A673 (cell line): ENCODE results near the gene ZNF778.

Source experiments
- EZH2 ChIP-seq: fragments of 200-600 bp; sonication (generic); IDR thresholded peaks from 2 replicates; pipeline ENCODE4 v1.6.1; 2017; ENCODE audit warnings: borderline replicate concordance, low read depth, mild to moderate bottlenecking, mixed read lengths, antibody characterized with exemption, low read length; ENCODE audit not compliant: poor library complexity, severe bottlenecking
- TF ChIP-seq, protein P1 (sequence below): fragments of 300-800, 200-600 bp; sonication (generic); conservative IDR thresholded peaks from 2 replicates; pipeline ENCODE4 v1.5.1; 2017; ENCODE audit warnings: low read depth, mild to moderate bottlenecking, antibody characterized with exemption, low read length, moderate library complexity, mixed read lengths

GRCh38 chr16:89197633-89198416, 19.7 kb upstream of the ZNF778 start:
- TF ChIP-seq, protein P1, sequence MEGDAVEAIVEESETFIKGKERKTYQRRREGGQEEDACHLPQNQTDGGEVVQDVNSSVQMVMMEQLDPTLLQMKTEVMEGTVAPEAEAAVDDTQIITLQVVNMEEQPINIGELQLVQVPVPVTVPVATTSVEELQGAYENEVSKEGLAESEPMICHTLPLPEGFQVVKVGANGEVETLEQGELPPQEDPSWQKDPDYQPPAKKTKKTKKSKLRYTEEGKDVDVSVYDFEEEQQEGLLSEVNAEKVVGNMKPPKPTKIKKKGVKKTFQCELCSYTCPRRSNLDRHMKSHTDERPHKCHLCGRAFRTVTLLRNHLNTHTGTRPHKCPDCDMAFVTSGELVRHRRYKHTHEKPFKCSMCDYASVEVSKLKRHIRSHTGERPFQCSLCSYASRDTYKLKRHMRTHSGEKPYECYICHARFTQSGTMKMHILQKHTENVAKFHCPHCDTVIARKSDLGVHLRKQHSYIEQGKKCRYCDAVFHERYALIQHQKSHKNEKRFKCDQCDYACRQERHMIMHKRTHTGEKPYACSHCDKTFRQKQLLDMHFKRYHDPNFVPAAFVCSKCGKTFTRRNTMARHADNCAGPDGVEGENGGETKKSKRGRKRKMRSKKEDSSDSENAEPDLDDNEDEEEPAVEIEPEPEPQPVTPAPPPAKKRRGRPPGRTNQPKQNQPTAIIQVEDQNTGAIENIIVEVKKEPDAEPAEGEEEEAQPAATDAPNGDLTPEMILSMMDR, result no peak
- TF ChIP-seq EZH2, result no peak
